ENCODE data around the gene B3GNT2.

- TF ChIP-seq CTCF (IDR thresholded peaks at IDR 0.05; ENCODE audit: insufficient read depth, low read depth, low read length) (no peak), EZH2 (IDR thresholded peaks at IDR 0.05; ENCODE audit: insufficient read depth, low read length) (no peak)
Observed at GRCh38 chr2:62189196-62189595, 6.7 kb upstream of the B3GNT2 start.
